Measurements from ENCODE around the gene CDK18. TPM values are rescaled to one million over a fixed set of nuclear protein-coding genes. Genes with fewer than 3 reads are reported as not detected.

Gene CDK18
- total RNA-seq, 1 experiment from 2014 or later = 38.5 TPM

- no peak overlapping the region for H3K23ac ChIP-seq (ENCODE audit: insufficient read length, low read depth, low read length)
- H3K4me1 ChIP-seq (ENCODE audit: insufficient read depth, low read length) = no peaks in the 10 kb centered on the region; the same call in 1 of the 2 replicates
- no peaks in the 10 kb centered on the region for H3K9me3 ChIP-seq (ENCODE audit: control insufficient read depth, low read depth, low read length)
- no peaks in the 10 kb centered on the region for H4K20me1 ChIP-seq (ENCODE audit: control insufficient read depth, insufficient read depth, insufficient read length)
- no peak overlapping the region for H2BK5ac ChIP-seq (ENCODE audit: insufficient read length, low read length)
- H3K79me1 ChIP-seq (ENCODE audit: insufficient read depth, low read depth, low read length, poor library complexity, severe bottlenecking) = no peaks in the 10 kb centered on the region
- no peak overlapping the region; the same call in 1 of the 2 replicates for H3K14ac ChIP-seq (ENCODE audit: insufficient read depth, low read length)
- no peak overlapping the region for H3K27ac ChIP-seq (ENCODE audit: insufficient read length, low read depth, low read length)
- H2AFZ ChIP-seq (ENCODE audit: low read length) = no peak overlapping the region
- H2AK5ac ChIP-seq (ENCODE audit: insufficient read length, low read length) = no peak overlapping the region
- no peaks in the 10 kb centered on the region for H3K23me2 ChIP-seq (ENCODE audit: insufficient read length, low read depth, low read length, poor library complexity, severe bottlenecking)
- no peak overlapping the region for H2BK12ac ChIP-seq (ENCODE audit: insufficient read length, low read depth, low read length)
- no peak overlapping the region for H4K91ac ChIP-seq (ENCODE audit: insufficient read length, low read depth, low read length)
- WGBS (ENCODE audit: extremely low coverage, insufficient read length, low lambda C conversion rate) = no CpG with 5 or more reads among the region's 13 CpGs
- H4K8ac ChIP-seq (replicated peaks; ENCODE audit: insufficient read length, low read depth, low read length) = no peak overlapping the region
- no peak overlapping the region for H3K4me3 Mint-ChIP-seq
- no peak overlapping the region for H3T11ph ChIP-seq (ENCODE audit: low read length)
- no peak overlapping the region for H2BK120ac ChIP-seq (ENCODE audit: low read depth, low read length, poor library complexity, severe bottlenecking)
- H3K36me3 Mint-ChIP-seq (ENCODE audit: insufficient read depth in 1 of 3, low read depth in 3 of 3) = no peaks in the 10 kb centered on the region
- H3K56ac ChIP-seq (ENCODE audit: insufficient read length, low read depth, low read length) = no peak overlapping the region
- no peak overlapping the region for H3K9ac ChIP-seq (ENCODE audit: extremely low read depth, insufficient read length, low read length)
- no peak overlapping the region for H3K4ac ChIP-seq (ENCODE audit: low read depth, low read length)
- H3K9me3 Mint-ChIP-seq = no peaks in the 10 kb centered on the region
- DNase-seq = no peak
- no peak overlapping the region for H2BK15ac ChIP-seq (ENCODE audit: low read depth, low read length)
- no peak overlapping the region for H3K4me2 ChIP-seq (ENCODE audit: insufficient read depth, insufficient read length, low read length)
- H3K18ac ChIP-seq (ENCODE audit: insufficient read length, low read depth, low read length) = no peak overlapping the region
- TF ChIP-seq CTCF (conservative IDR thresholded peaks at IDR 0.05) = no peak
- no peak overlapping the region for H2BK20ac ChIP-seq (ENCODE audit: low read depth, low read length, poor library complexity, severe bottlenecking)
- H3K27me3 Mint-ChIP-seq (ENCODE audit: low read depth) = peaks cover 67% of the 10 kb centered on the region
- H4K5ac ChIP-seq (ENCODE audit: insufficient read length, low read depth, low read length) = no peak overlapping the region
- peaks cover 17 to 25% of the 10 kb centered on the region in 2 experiments for H3K4me1 Mint-ChIP-seq
- H3K27ac Mint-ChIP-seq = no peak overlapping the region; a peak in 1 of 7 replicates
- no peaks in the 10 kb centered on the region for H3K79me2 ChIP-seq (ENCODE audit: insufficient read depth, low read length)
- no peaks in the 10 kb centered on the region; the same call in 1 of the 2 replicates for H3K27me3 ChIP-seq (ENCODE audit: insufficient read depth, low read length)
Observed at GRCh38 chr1:205577874-205578658, 73.6 kb downstream of the CDK18 start.
